Activated T-cell treated with anti-CD3 and anti-CD28 coated beads for 1 hour (primary cell): ENCODE measurements around the gene REV3L.
"Not testable (repeated sequence)": the region's sequence is repeated elsewhere in the genome, so short reads cannot be mapped to it uniquely, and the experiment has no call there.

Experiments used
- DNase-seq: peaks from one replicate; pipeline ENCODE4 v3.0.0-alpha.2; 2020; ENCODE audit warnings: low read depth

REV3L gene

GRCh38 chr6:111300938-111301800 lies 181.8 kb downstream of the REV3L start:
- DNase-seq, result not testable (repeated sequence)

- DNase-seq, result no peak
These were observed 185.2 kb downstream of the REV3L start for GRCh38 chr6:111297776-111298175.

GRCh38 chr6:111294374-111294967 lies 188.5 kb downstream of the REV3L start:
- no peak for DNase-seq

GRCh38 chr6:111291336-111292259 lies 191.4 kb downstream of the REV3L start:
- DNase-seq, result no peak

GRCh38 chr6:111290689-111291335 lies 192.2 kb downstream of the REV3L start:
- not testable (repeated sequence) for DNase-seq

GRCh38 chr6:111284356-111284755 lies 198.7 kb downstream of the REV3L start:
- DNase-seq, result not testable (repeated sequence)

- no peak for DNase-seq
These were observed 199.3 kb downstream of the REV3L start for GRCh38 chr6:111283707-111284106.

- no peak for DNase-seq
These were observed 200.5 kb downstream of the REV3L start for GRCh38 chr6:111282515-111282914.

GRCh38 chr6:111280445-111280955 lies 202.5 kb downstream of the REV3L start:
- no peak for DNase-seq

GRCh38 chr6:111278731-111279130 lies 204.3 kb downstream of the REV3L start:
- no peak for DNase-seq

- DNase-seq, result no peak
These were observed 205.2 kb downstream of the REV3L start for GRCh38 chr6:111277819-111278218.

GRCh38 chr6:111276736-111277135 lies 206.3 kb downstream of the REV3L start:
- DNase-seq, result no peak

- no peak for DNase-seq
These were observed 206.7 kb downstream of the REV3L start for GRCh38 chr6:111276335-111276734.

- DNase-seq, result no peak
These were observed 208.3 kb downstream of the REV3L start for GRCh38 chr6:111274593-111275217.

- DNase-seq, result no peak
These were observed 212.9 kb downstream of the REV3L start for GRCh38 chr6:111270121-111270520.

- DNase-seq, result no peak
These were observed 213.5 kb downstream of the REV3L start for GRCh38 chr6:111269401-111269970.

GRCh38 chr6:111267764-111268333 lies 215.2 kb downstream of the REV3L start:
- DNase-seq, result no peak

GRCh38 chr6:111266276-111266675 lies 216.7 kb downstream of the REV3L start:
- DNase-seq, result no peak

GRCh38 chr6:111265842-111266241 lies 217.2 kb downstream of the REV3L start:
- no peak for DNase-seq

- no peak for DNase-seq
These were observed 219.2 kb downstream of the REV3L start for GRCh38 chr6:111263837-111264236.
